ENCODE measurements around the gene ZNF784. TPM values are rescaled to one million over a fixed set of nuclear protein-coding genes. Genes with fewer than 3 reads are reported as not detected.

The ZNF784 gene
- total and polyA plus RNA-seq, 9 of the 15 experiments (the other 6 are each of a cell fraction or from before 2014, with no cell fraction given) = 0.14 to 6.1 (median 2.1) TPM

DNA sequence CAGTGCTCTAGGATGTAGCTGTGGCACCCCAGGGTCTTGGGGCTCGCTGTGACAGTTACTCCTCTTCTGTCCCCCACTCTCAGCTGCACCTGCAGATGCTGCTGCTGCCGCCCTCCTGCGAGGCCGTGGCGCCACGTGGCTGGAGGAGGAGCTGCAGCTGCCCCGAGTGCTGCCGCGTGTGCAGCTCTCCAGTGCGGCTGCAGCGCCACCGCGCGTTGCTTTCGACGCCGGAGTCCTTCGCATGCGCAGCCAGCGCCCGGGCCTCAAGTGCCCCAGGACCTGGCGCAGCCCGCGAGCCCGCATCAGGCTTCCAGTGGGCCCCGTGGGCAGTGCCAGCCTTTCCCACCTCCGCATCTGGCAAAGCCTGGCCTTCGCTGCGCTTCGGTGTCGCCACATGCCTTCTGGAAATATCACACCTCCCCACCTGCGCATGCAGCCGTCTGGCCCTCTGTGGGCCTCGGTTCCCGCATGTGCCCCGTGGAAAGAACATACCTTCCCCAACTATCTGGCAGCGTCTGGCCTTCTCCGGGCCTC is 15.7 kb upstream of the ZNF784 start (continued):
- TF ChIP-seq, protein P1, sequence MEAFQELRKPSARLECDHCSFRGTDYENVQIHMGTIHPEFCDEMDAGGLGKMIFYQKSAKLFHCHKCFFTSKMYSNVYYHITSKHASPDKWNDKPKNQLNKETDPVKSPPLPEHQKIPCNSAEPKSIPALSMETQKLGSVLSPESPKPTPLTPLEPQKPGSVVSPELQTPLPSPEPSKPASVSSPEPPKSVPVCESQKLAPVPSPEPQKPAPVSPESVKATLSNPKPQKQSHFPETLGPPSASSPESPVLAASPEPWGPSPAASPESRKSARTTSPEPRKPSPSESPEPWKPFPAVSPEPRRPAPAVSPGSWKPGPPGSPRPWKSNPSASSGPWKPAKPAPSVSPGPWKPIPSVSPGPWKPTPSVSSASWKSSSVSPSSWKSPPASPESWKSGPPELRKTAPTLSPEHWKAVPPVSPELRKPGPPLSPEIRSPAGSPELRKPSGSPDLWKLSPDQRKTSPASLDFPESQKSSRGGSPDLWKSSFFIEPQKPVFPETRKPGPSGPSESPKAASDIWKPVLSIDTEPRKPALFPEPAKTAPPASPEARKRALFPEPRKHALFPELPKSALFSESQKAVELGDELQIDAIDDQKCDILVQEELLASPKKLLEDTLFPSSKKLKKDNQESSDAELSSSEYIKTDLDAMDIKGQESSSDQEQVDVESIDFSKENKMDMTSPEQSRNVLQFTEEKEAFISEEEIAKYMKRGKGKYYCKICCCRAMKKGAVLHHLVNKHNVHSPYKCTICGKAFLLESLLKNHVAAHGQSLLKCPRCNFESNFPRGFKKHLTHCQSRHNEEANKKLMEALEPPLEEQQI (IDR thresholded peaks at IDR 0.05) = no peak
- TF ChIP-seq RBM39 (optimal IDR thresholded peaks at IDR 0.05; ENCODE audit: low read depth, low read length) (no peak), ETV1 (tag; conservative IDR thresholded peaks at IDR 0.05; ENCODE audit: low read depth) (no peak), GTF2E2 (tag; IDR thresholded peaks at IDR 0.05) (no peak), NR3C1 (CRISPR knock-in tag; IDR thresholded peaks at IDR 0.05) (peak; percentile 96), MYBL2 (IDR thresholded peaks at IDR 0.05; ENCODE audit: low read depth) (no peak), MYBL2 (CRISPR knock-in tag; IDR thresholded peaks at IDR 0.05; ENCODE audit: borderline replicate concordance) (peak; percentile 81), CHD1 (IDR thresholded peaks at IDR 0.05; ENCODE audit: low read length) (no peak), ZBED1 (IDR thresholded peaks at IDR 0.05) (0 out of 2 replicates have a peak, but pooled peaks have one; percentile 41), ETS2 (tag; IDR thresholded peaks at IDR 0.05; ENCODE audit: borderline replicate concordance, poor library complexity, severe bottlenecking) (no peak), FOXJ3 (CRISPR knock-in tag; IDR thresholded peaks at IDR 0.05) (no peak), POLR2AphosphoS2 (IDR thresholded peaks at IDR 0.05; ENCODE audit: low read length) (no peak), CBFB (CRISPR knock-in tag; IDR thresholded peaks at IDR 0.05) (peak; percentile 88; the same call in 1 of the 2 replicates), FUS (optimal IDR thresholded peaks at IDR 0.05; ENCODE audit: low read depth, low read length) (no peak), HMG20A (CRISPR knock-in tag; conservative IDR thresholded peaks at IDR 0.05) (no peak), TFAM (CRISPR knock-in tag; conservative IDR thresholded peaks at IDR 0.05) (no peak), BMI1 (IDR thresholded peaks at IDR 0.05; ENCODE audit: low read length) (no peak)
- TF ChIP-seq, protein P2, sequence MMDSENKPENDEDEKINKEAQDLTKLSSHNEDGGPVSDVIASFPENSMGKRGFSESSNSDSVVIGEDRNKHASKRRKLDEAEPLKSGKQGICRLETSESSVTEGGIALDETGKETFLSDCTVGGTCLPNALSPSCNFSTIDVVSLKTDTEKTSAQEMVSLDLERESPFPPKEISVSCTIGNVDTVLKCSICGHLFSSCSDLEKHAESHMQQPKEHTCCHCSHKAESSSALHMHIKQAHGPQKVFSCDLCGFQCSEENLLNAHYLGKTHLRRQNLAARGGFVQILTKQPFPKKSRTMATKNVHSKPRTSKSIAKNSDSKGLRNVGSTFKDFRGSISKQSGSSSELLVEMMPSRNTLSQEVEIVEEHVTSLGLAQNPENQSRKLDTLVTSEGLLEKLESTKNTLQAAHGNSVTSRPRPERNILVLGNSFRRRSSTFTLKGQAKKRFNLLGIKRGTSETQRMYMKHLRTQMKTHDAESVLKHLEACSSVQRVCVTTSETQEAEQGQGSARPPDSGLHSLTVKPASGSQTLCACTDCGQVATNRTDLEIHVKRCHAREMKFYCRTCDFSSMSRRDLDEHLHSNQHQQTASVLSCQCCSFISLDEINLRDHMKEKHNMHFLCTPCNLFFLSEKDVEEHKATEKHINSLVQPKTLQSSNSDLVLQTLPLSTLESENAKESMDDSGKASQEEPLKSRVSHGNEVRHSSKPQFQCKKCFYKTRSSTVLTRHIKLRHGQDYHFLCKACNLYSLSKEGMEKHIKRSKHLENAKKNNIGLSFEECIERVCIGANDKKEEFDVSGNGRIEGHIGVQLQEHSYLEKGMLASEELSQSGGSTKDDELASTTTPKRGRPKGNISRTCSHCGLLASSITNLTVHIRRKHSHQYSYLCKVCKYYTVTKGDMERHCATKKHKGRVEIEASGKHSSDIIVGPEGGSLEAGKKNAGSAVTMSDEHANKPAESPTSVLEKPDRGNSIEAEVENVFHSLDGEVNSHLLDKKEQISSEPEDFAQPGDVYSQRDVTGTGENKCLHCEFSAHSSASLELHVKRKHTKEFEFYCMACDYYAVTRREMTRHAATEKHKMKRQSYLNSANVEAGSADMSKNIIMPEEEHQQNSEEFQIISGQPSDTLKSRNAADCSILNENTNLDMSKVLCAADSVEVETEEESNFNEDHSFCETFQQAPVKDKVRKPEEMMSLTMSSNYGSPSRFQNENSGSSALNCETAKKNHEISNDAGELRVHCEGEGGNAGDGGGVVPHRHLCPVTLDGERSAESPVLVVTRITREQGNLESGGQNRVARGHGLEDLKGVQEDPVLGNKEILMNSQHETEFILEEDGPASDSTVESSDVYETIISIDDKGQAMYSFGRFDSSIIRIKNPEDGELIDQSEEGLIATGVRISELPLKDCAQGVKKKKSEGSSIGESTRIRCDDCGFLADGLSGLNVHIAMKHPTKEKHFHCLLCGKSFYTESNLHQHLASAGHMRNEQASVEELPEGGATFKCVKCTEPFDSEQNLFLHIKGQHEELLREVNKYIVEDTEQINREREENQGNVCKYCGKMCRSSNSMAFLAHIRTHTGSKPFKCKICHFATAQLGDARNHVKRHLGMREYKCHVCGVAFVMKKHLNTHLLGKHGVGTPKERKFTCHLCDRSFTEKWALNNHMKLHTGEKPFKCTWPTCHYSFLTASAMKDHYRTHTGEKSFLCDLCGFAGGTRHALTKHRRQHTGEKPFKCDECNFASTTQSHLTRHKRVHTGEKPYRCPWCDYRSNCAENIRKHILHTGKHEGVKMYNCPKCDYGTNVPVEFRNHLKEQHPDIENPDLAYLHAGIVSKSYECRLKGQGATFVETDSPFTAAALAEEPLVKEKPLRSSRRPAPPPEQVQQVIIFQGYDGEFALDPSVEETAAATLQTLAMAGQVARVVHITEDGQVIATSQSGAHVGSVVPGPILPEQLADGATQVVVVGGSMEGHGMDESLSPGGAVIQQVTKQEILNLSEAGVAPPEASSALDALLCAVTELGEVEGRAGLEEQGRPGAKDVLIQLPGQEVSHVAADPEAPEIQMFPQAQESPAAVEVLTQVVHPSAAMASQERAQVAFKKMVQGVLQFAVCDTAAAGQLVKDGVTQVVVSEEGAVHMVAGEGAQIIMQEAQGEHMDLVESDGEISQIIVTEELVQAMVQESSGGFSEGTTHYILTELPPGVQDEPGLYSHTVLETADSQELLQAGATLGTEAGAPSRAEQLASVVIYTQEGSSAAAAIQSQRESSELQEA (IDR thresholded peaks at IDR 0.05; ENCODE audit: low read depth) = no peak
- TF ChIP-seq, protein P3, sequence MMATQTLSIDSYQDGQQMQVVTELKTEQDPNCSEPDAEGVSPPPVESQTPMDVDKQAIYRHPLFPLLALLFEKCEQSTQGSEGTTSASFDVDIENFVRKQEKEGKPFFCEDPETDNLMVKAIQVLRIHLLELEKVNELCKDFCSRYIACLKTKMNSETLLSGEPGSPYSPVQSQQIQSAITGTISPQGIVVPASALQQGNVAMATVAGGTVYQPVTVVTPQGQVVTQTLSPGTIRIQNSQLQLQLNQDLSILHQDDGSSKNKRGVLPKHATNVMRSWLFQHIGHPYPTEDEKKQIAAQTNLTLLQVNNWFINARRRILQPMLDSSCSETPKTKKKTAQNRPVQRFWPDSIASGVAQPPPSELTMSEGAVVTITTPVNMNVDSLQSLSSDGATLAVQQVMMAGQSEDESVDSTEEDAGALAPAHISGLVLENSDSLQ (IDR thresholded peaks at IDR 0.05) = no peak

Data from K562 (cell line).